ENCODE results near the gene SUPT4H1.

The SUPT4H1 gene

GRCh38 chr17:58333736-58334207 lies 18.2 kb downstream of the SUPT4H1 start:
- Histone ChIP-seq H4K20me1 (ENCODE audit: insufficient read depth, low read length) (peaks cover 33% of the 10 kb centered on the region), H3K9me3 (ENCODE audit: insufficient read depth, low read length) (peaks cover 5% of the 10 kb centered on the region; the same call in 1 of the 2 replicates), H2AFZ (ENCODE audit: low read depth, low read length) (no peak overlapping the region), H3K27ac (ENCODE audit: low read length) (peak overlapping the region; percentile 99), H3K4me3 (ENCODE audit: low read length) (peak overlapping the region; percentile 96), H3K4me2 (ENCODE audit: low read length) (peak overlapping the region; percentile 87), H3K27me3 (ENCODE audit: low read depth, low read length) (no peaks in the 10 kb centered on the region), H3K4me1 (ENCODE audit: low read length) (peaks cover 70% of the 10 kb centered on the region), H3K79me2 (ENCODE audit: low read length) (peaks cover 87% of the 10 kb centered on the region), H3K9ac (ENCODE audit: low read length) (peak overlapping the region; percentile 100), H3K36me3 (replicated peaks; ENCODE audit: low read depth, low read length) (peaks cover 28% of the 10 kb centered on the region)
- TF ChIP-seq EZH2phosphoT487 (IDR thresholded peaks at IDR 0.05; ENCODE audit: low read depth) (no peak), CTCF (IDR thresholded peaks at IDR 0.05; ENCODE audit: low read depth, low read length) (no peak)

GRCh38 chr17:58332778-58333735 lies 18.9 kb downstream of the SUPT4H1 start:
- peaks cover 80% of the 10 kb centered on the region for H3K79me2 ChIP-seq (ENCODE audit: low read length)

GRCh38 chr17:58331815-58332777 lies 19.9 kb downstream of the SUPT4H1 start:
- Histone ChIP-seq H3K27me3 (ENCODE audit: low read depth, low read length) (no peaks in the 10 kb centered on the region), H3K9me3 (ENCODE audit: insufficient read depth, low read length) (peaks cover 5% of the 10 kb centered on the region; the same call in 1 of the 2 replicates), H3K36me3 (replicated peaks; ENCODE audit: low read depth, low read length) (peaks cover 28% of the 10 kb centered on the region), H3K4me1 (ENCODE audit: low read length) (peaks cover 69% of the 10 kb centered on the region), H3K27ac (ENCODE audit: low read length) (peak overlapping the region; percentile 99), H3K9ac (ENCODE audit: low read length) (peak overlapping the region; percentile 100), H3K4me2 (ENCODE audit: low read length) (peak overlapping the region; percentile 92), H3K4me3 (ENCODE audit: low read length) (peak overlapping the region; percentile 96), H3K79me2 (ENCODE audit: low read length) (peaks cover 77% of the 10 kb centered on the region), H2AFZ (ENCODE audit: low read depth, low read length) (no peak overlapping the region), H4K20me1 (ENCODE audit: insufficient read depth, low read length) (peaks cover 47% of the 10 kb centered on the region)
- TF ChIP-seq EZH2phosphoT487 (IDR thresholded peaks at IDR 0.05; ENCODE audit: low read depth) (no peak), CTCF (IDR thresholded peaks at IDR 0.05; ENCODE audit: low read depth, low read length) (no peak)

More at GRCh38 chr17:58332778-58333735, 18.9 kb downstream of the SUPT4H1 start:
- Histone ChIP-seq H3K4me2 (ENCODE audit: low read length) (peak overlapping the region; percentile 87), H3K4me1 (ENCODE audit: low read length) (peaks cover 71% of the 10 kb centered on the region), H3K27me3 (ENCODE audit: low read depth, low read length) (no peaks in the 10 kb centered on the region), H2AFZ (ENCODE audit: low read depth, low read length) (no peak overlapping the region), H3K9me3 (ENCODE audit: insufficient read depth, low read length) (peaks cover 5% of the 10 kb centered on the region; the same call in 1 of the 2 replicates), H4K20me1 (ENCODE audit: insufficient read depth, low read length) (peaks cover 38% of the 10 kb centered on the region), H3K4me3 (ENCODE audit: low read length) (peak overlapping the region; percentile 96), H3K36me3 (replicated peaks; ENCODE audit: low read depth, low read length) (peaks cover 28% of the 10 kb centered on the region), H3K9ac (ENCODE audit: low read length) (peak overlapping the region; percentile 100), H3K27ac (ENCODE audit: low read length) (peak overlapping the region; percentile 99)
- no peak for TF ChIP-seq EZH2phosphoT487 (IDR thresholded peaks at IDR 0.05; ENCODE audit: low read depth)
- no peak for TF ChIP-seq CTCF (IDR thresholded peaks at IDR 0.05; ENCODE audit: low read depth, low read length)

Data from OCI-LY3 (cell line).